SK-N-SH treated with all-trans-retinoic acid at 6 μM for 48 hours (cell line): ENCODE data around the gene LRRC23.
A peak's percentile ranks its signal among the peaks of the same experiment; 100 is the strongest.

Experiments used
- ATAC-seq: fragments of 200-7000 bp; cut with Tn5 transposase; 3 replicates; pipeline ENCODE4 v1.9.1; 2020; ENCODE audit warnings: mild to moderate bottlenecking, moderate library complexity
- BACH2 ChIP-seq: fragments of 250-450 bp; sonication (Bioruptor Pico); IDR thresholded peaks from 2 replicates; pipeline ENCODE4 v1.9.0; 2021; ENCODE audit warnings: mild to moderate bottlenecking, borderline replicate concordance
- CREB5 ChIP-seq: fragments of 250-450 bp; sonication (Bioruptor Pico); IDR thresholded peaks from 2 replicates; pipeline ENCODE4 v1.5.1; 2020; ENCODE audit warnings: low read depth, mild to moderate bottlenecking, moderate library complexity
- CSDC2 ChIP-seq: fragments of 250-450 bp; sonication (Bioruptor Pico); IDR thresholded peaks from 2 replicates; pipeline ENCODE4 v1.5.0; 2020; ENCODE audit warnings: mild to moderate bottlenecking, moderate library complexity
- CSRNP3 ChIP-seq: fragments of 250-450 bp; sonication (Bioruptor Pico); IDR thresholded peaks from 2 replicates; pipeline ENCODE4 v1.5.1; 2021; ENCODE audit warnings: mild to moderate bottlenecking, moderate library complexity
- GLIS3 ChIP-seq: fragments of 250-450 bp; sonication (Bioruptor Pico); IDR thresholded peaks from 2 replicates; pipeline ENCODE4 v1.5.0; 2020; ENCODE audit warnings: mild to moderate bottlenecking, moderate library complexity
- ISL1 ChIP-seq: fragments of 250-450 bp; sonication (Bioruptor Pico); IDR thresholded peaks from 2 replicates; pipeline ENCODE4 v2.1.2; 2022; ENCODE audit warnings: mild to moderate bottlenecking, moderate library complexity
- PATZ1 ChIP-seq: fragments of 250-450 bp; sonication (Bioruptor Pico); IDR thresholded peaks from 2 replicates; pipeline ENCODE4 v1.8.0; 2020; ENCODE audit warnings: mild to moderate bottlenecking, moderate library complexity, borderline replicate concordance
- POU6F1 ChIP-seq: fragments of 250-450 bp; sonication (Bioruptor Pico); IDR thresholded peaks from 2 replicates; pipeline ENCODE4 v1.8.0; 2021; ENCODE audit warnings: low read depth, mild to moderate bottlenecking, moderate library complexity, borderline replicate concordance
- RARB ChIP-seq: fragments of 250-450 bp; sonication (Bioruptor Pico); IDR thresholded peaks from 2 replicates; pipeline ENCODE4 v1.8.0; 2021; ENCODE audit warnings: mild to moderate bottlenecking, moderate library complexity
- TCF4 ChIP-seq: fragments of 250-450 bp; sonication (Bioruptor Pico); IDR thresholded peaks from 2 replicates; pipeline ENCODE4 v1.8.0; 2021; ENCODE audit warnings: mild to moderate bottlenecking, moderate library complexity, borderline replicate concordance
- TOX ChIP-seq: fragments of 250-450 bp; sonication (Bioruptor Pico); IDR thresholded peaks from 2 replicates; pipeline ENCODE4 v1.8.0; 2021; ENCODE audit warnings: mild to moderate bottlenecking, moderate library complexity, borderline replicate concordance
- TSHZ2 ChIP-seq: fragments of 250-450 bp; sonication (Bioruptor Pico); IDR thresholded peaks from 2 replicates; pipeline ENCODE4 v1.5.0; 2020; ENCODE audit warnings: mild to moderate bottlenecking, moderate library complexity
- ZC3H10 ChIP-seq: fragments of 250-450 bp; sonication (Bioruptor Pico); IDR thresholded peaks from 2 replicates; pipeline ENCODE4 v1.5.1; 2021; ENCODE audit warnings: mild to moderate bottlenecking, moderate library complexity
- ZFP3 ChIP-seq: fragments of 250-450 bp; sonication (Bioruptor Pico); IDR thresholded peaks from 2 replicates; pipeline ENCODE4 v1.5.0; 2020; ENCODE audit warnings: mild to moderate bottlenecking, moderate library complexity
- ZFP30 ChIP-seq: fragments of 450-650 bp; formaldehyde crosslinking; IDR thresholded peaks from 2 replicates; pipeline ENCODE4 v1.5.0; 2022; ENCODE audit warnings: mild to moderate bottlenecking, moderate library complexity
- ZNF565 ChIP-seq: fragments of 450-650 bp; formaldehyde crosslinking; conservative IDR thresholded peaks from 2 replicates; pipeline ENCODE4 v1.5.0; 2020; ENCODE audit warnings: low read depth, mild to moderate bottlenecking, moderate library complexity

The LRRC23 gene

GRCh38 chr12:6866920-6867412 lies 37.7 kb upstream of the LRRC23 start:
- TF ChIP-seq PATZ1 (CRISPR knock-in tag) (no peak), BACH2 (CRISPR knock-in tag) (no peak), TSHZ2 (CRISPR knock-in tag) (no peak), ZFP30 (CRISPR knock-in tag) (no peak), RARB (no peak), POU6F1 (CRISPR knock-in tag) (no peak), ZFP3 (CRISPR knock-in tag) (no peak), CSRNP3 (CRISPR knock-in tag) (no peak), CREB5 (CRISPR knock-in tag) (no peak), GLIS3 (CRISPR knock-in tag) (no peak), CSDC2 (CRISPR knock-in tag) (no peak), TOX (CRISPR knock-in tag) (no peak), ZNF565 (CRISPR knock-in tag) (no peak)
- TF ChIP-seq, all 23 proteins: peak for 0
- peak; percentile 8 for ATAC-seq

GRCh38 chr12:6867413-6868210 lies 37.0 kb upstream of the LRRC23 start, which contains the start of gene TPI1:
Gene TPI1, plus strand, starts transcription at chr12:6867531. Its CDS starts 36 bp downstream, at chr12:6867567.
- TF ChIP-seq POU6F1 (CRISPR knock-in tag) (no peak), ZC3H10 (CRISPR knock-in tag) (no peak), PATZ1 (CRISPR knock-in tag) (no peak), ZFP30 (CRISPR knock-in tag) (no peak), RARB (no peak), ISL1 (CRISPR knock-in tag) (no peak), TCF4 (CRISPR knock-in tag) (no peak), CSDC2 (CRISPR knock-in tag) (no peak), CREB5 (CRISPR knock-in tag) (no peak), ZFP3 (CRISPR knock-in tag) (no peak)
- peak; percentile 79 for ATAC-seq
